DMS153 (cell line): ENCODE results near the gene NVL.

ENCODE experiments used
- DNase-seq: peaks from one replicate; lab custom pipeline; 2025; lab: John Stamatoyannopoulos, UW

The NVL gene

GRCh38 chr1:224287714-224288113 lies 42.3 kb downstream of the NVL start:
- DNase-seq, result no peak

- no peak for DNase-seq
These were observed 47.8 kb downstream of the NVL start for GRCh38 chr1:224282140-224282539.

DNA sequence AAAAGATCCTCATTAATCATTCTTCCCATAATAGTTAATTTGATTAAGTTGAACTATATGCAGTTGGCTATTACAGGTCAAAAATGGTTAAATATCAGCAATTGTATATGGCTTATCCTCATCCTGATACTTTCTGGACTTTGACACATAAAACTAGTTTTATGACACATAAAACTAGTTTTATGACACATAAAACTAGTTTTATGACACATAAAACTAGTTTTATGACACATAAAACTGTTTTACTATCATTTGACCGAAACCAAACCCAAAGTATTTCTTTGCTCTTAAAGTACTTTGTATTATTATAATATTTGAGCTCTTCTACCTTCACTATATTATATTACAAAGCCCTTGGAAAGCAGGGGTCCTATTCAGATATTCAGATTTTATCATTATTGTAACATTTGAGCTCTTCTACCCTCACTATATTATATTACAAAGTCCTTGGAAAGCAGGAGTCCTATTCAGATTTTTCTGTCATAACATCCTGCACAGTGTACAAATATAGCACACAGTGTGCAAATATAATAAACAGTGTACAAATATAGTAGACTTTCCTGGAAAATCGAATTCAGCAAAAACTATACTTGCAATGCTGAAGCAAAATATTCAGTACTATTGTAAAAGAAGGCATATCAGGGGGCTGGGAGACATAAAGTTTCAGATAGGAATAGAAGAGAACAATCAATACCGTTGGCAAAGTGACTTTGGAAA lies 53.0 kb downstream of the NVL start:
- no peak for DNase-seq

- DNase-seq, result no peak
These were observed 54.9 kb downstream of the NVL start for GRCh38 chr1:224274970-224275626.

DNA sequence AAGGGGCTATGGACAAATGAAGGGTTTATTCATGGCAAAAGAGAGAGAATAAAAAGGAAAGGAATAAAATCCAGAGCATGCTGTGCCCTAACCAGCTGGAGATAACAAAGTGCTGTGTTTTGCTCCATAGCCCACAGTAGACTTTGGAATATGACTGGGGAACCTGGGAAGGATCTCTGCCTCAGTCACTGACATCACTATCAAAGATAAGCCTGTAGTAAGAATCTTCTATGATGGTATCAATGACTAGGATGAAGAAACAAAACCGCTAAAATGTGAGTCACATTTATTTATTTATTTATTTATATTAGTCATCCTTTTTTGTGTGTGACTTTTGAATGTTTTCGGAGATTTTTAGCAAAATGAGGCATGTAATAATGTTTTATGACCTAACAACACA lies 56.3 kb downstream of the NVL start:
- no peak for DNase-seq

DNA sequence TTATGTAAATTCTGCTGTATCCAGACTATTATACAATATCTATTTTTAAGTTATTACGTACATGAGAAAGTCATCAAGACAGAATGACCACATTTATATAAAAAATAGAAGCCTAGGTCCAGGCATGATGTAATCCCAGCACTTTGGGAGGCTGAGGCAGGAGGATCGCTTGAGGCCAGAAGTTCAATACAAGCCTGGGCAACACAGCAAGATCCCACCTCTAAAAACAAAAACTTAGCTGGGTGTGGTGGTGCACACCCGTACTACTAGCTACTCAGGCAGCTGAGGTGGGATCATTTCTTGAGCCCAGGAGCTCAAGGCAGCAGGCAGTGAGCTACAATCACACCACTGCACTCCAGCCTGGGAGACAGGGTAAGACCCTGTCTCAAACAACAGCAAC lies 58.9 kb downstream of the NVL start:
- DNase-seq, result no peak

DNA sequence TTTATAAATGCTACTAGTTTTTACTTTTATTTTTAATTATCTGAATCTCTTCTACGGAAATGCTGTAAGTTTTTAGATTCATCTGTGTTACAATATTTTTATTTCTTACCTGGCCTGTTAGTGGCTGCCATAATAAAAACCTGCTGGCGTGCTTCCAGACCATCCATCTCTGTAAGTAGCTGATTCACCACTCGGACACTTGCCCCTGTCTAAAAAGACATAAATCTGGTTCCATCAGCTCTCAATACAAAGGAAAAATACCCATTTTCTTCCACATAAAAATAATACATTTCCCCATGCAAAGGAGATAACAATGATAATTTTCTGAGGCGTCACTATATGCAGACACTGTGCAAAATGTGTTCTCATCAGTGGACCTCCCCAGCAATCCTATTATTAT lies 62.0 kb downstream of the NVL start:
- DNase-seq, result peak; percentile 16

- no peak for DNase-seq
These were observed 62.8 kb downstream of the NVL start for GRCh38 chr1:224266915-224267856.

- DNase-seq, result no peak
These were observed 63.7 kb downstream of the NVL start for GRCh38 chr1:224266105-224266914.

DNA sequence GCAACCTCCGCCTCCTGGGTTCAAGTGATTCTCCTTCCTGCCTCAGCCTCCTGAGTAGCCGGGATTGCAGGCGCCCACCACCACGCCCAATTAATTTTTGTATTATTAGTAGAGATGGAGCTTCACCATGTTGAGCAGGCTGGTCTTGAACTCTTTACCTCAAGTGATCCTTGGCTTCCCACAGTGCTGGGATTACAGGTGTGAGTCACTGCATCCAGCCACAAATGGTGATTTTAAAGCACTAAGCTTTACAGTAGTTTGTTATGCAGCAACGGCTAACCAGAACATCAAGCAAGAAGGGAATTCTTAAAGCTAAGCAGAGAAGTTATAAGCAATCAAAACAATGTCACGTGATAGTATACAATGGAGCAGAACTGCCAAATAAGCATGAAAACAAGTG lies 65.7 kb downstream of the NVL start:
- no peak for DNase-seq

DNA sequence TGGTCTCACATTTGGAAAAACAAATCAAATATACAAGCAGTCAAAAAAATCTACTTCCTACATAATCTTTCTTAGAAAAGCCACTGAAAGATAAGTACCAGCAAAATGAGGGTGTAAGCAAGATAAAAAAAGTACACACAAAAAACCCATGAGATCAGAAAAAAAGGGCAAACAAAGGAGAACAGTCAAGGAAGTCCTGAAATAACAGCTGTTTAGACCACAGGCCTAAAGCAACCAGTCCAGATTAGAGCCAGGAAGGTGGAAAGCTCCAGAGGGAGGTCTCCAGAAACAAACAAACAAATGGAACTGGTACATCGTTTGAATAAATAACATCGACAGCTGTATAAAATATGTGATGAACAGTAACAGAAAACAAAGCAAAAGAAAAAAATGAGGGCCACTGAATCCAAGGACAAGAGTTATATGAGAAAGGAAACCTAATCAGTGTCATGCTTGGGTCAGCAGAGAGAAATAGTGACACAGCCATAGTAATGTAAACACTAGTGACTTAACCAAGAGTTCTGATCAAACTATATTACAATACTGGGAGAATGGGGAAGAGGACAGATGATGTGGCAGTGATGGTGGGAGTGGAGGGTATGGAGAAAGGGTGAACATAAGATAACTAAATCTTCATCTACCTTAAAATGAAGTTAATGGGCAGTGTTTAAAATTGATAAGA lies 67.5 kb downstream of the NVL start:
- no peak for DNase-seq

- DNase-seq, result no peak
These were observed 70.0 kb downstream of the NVL start for GRCh38 chr1:224259986-224260385.

GRCh38 chr1:224258351-224258750 lies 71.6 kb downstream of the NVL start:
- no peak for DNase-seq

GRCh38 chr1:224256640-224257039 lies 73.3 kb downstream of the NVL start:
- no peak for DNase-seq

- DNase-seq, result no peak
These were observed 76.3 kb downstream of the NVL start for GRCh38 chr1:224253721-224254120.

DNA sequence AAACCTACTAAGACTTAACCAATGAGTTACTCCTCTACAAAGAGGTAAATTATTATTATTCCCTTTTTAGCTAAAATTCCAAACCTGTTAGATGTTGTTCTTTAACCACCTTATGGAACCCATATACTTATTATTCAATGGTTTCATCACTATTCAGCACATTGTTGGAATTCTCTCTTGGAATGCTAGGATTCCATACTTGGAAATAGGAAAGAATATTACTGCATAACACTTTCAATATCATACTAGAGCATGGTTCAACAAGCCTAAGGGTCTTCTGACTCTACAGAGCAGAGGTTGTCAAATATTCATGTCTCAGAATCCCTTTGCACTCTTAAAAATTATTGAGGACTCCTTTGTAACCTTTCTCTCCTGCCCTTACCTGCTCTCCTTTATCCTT lies 77.5 kb downstream of the NVL start:
- no peak for DNase-seq

DNA sequence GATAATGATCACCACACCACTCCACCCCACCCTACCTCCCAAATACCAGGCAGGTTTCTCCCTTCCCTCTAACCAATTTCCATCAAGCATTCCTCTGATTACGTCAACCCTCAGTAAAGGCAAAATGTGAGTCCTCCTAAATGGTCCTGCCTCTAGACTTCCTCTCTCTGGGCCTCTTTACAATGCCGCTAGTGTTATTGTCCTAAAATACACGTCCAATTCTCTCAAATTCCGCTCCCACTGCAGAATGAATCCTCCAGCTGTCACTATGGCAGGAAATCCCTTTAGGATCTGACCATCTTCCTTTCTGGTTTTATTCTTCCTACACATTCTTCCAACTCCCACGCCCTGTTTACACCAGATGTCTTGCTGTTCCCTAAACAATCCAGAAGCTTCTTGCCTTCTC lies 78.2 kb downstream of the NVL start:
- DNase-seq, result no peak

- DNase-seq, result peak; percentile 77
These were observed 84.8 kb downstream of the NVL start for GRCh38 chr1:224245188-224245587.

GRCh38 chr1:224238756-224239155 lies 91.2 kb downstream of the NVL start:
- DNase-seq, result no peak

DNA sequence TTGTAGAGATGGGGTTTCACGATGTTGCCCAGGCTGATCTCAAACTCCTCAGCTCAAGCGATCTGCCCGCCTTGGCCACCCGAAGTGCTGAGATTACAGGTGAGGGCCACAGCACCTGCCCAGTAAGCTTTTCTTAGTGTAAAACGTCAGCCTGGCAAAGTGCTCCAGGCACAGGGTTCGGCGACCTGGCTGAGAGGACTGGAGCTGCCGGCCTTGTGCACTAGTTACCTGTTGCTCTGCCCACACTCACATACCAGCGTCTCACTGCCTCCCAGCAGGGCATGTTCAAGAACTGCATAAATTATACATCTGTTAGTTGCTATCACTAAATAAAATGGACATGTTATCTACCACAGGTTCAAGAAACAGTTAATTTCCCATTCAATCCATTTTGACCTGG lies 91.8 kb downstream of the NVL start:
- DNase-seq, result no peak

DNA sequence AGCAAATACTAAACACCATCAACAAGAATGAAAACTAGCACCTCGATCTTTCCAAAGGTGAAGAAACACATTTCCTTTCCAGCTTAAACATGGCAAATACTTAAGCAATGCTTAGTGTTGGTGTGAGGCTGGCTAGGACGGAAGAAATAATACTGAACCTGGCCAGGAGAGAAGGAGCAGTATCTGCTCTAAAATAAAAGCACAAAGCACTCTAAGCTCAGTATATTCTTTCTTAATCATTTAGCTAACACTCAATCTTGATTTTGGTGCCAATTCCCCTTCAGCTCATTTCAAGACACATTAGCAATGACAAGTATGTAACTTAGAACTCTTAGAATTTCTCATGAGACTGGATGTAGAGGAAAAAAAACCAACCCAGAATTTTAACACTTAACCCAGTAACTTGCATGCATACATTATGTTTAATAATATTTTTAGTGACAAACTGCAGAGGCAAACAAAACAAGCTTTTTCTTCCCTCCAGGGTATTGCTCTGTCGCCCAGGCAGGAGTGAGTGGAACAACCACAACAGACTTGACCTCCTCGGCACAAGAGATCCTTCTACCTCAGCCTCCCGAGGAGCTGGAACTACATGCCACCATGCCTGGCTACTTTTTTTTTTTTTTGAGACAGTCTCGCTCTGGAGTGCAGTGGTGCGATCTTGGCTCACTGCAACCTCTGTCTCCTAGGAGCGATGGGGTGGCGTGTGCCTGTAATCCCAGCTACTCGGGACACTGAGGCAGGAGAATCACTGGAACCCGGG lies 92.7 kb downstream of the NVL start:
- no peak for DNase-seq
